K562 (cell line): ENCODE measurements around the gene APOL3. TPM values are rescaled to one million over a fixed set of nuclear protein-coding genes. Genes with fewer than 3 reads are reported as not detected.

Source experiments
- BACH1 ChIP-seq: fragments of 200-800 bp; sonication (Bioruptor generic); IDR thresholded peaks from 2 replicates; pipeline ENCODE4 v1.6.1; 2016; ENCODE audit warnings: missing genetic modification characterization, missing compliant biosample characterization
- CREBBP ChIP-seq: IDR thresholded peaks from one replicate; pipeline ENCODE4 v1.6.1; 2012; ENCODE audit warnings: low read depth, mild to moderate bottlenecking, control low read depth, inconsistent platforms, low read length
- GTF2B ChIP-seq: IDR thresholded peaks from 2 replicates; pipeline ENCODE4 v1.6.1; 2011; ENCODE audit not compliant: insufficient read length; ENCODE audit errors: extremely low read depth
- MAZ ChIP-seq, 2 experiments: fragments of 450-650 bp in 1 of 2; sonication (generic) in 1 of 2; formaldehyde crosslinking; IDR thresholded peaks in 1 of 2; conservative IDR thresholded peaks in 1 of 2; 2 replicates each; pipeline versions ENCODE4 v1.4.0 to v1.5.0; 2020; ENCODE audit warnings: mild to moderate bottlenecking in 1 of 2, missing genetic modification reagents in 1 of 2
- RFX7 ChIP-seq: fragments of 250-450 bp; sonication (Bioruptor Pico); IDR thresholded peaks from 2 replicates; pipeline ENCODE4 v1.5.1; 2021; ENCODE audit warnings: mild to moderate bottlenecking
- SLC30A9 ChIP-seq: fragments of 250-450 bp; sonication (Bioruptor Pico); IDR thresholded peaks from 2 replicates; pipeline ENCODE4 v1.8.0; 2022; ENCODE audit warnings: mild to moderate bottlenecking, moderate library complexity
- SMC3 ChIP-seq: conservative IDR thresholded peaks from 2 replicates; pipeline ENCODE4 v1.6.1; 2011; ENCODE audit warnings: low read depth, low read length, improper control_type of control experiment; ENCODE audit not compliant: insufficient read depth
- ZKSCAN3 ChIP-seq: fragments of 250-450 bp; sonication (Bioruptor Pico); IDR thresholded peaks from 2 replicates; pipeline ENCODE4 v1.4.0; 2020
- polyA plus RNA-seq, 8 experiments: library from polyadenylated mRNA; depleted of rRNA in 4 of 8; stranded (reverse) in 5 of 8; unstranded in 3 of 8; fragments of >200 nt; fragmentation: Nextera tagmentation in 2 of 8; fragmentation: Illumina TruSeq in 1 of 8; extraction: Ambion mirVana in 2 of 8; extraction: Trizol in 1 of 8; gene quantifications; 2 replicates each; pipeline versions ENCODE4 v1.2.1 to v1.2.3, GENCODE V29; 2011 to 2014; ENCODE audit warnings: inconsistent platforms in 1 of 8, missing spikeins in 1 of 8
- total RNA-seq, 7 experiments: library from RNA; depleted of rRNA in 6 of 7; stranded (reverse); fragments of >200 nt in 6 of 7; fragmentation: Illumina TruSeq in 2 of 7; extraction: Trizol in 2 of 7; gene quantifications; 2 replicates each; pipeline versions ENCODE4 v1.2.1 to v1.2.3, GENCODE V29; 2011 to 2021; ENCODE audit warnings: low replicate concordance in 1 of 7
- TF ChIP-seq, protein P1 (sequence below): fragments of 200-600 bp; sonication (generic); IDR thresholded peaks from one replicate; pipeline ENCODE4 v1.6.1; 2012; ENCODE audit warnings: mild to moderate bottlenecking, low read depth, low read length, inconsistent platforms
- TF ChIP-seq, protein P2 (sequence below): fragments of 250-450 bp; sonication (Bioruptor Pico); IDR thresholded peaks from 2 replicates; pipeline ENCODE4 v1.4.0; 2020; ENCODE audit warnings: mild to moderate bottlenecking, moderate library complexity

The APOL3 gene
- total and polyA plus RNA-seq, 9 of the 15 experiments (the other 6 are each of a cell fraction or from before 2014, with no cell fraction given): 0.25 to 1.1 (median 0.56) TPM; not detected in 1

DNA sequence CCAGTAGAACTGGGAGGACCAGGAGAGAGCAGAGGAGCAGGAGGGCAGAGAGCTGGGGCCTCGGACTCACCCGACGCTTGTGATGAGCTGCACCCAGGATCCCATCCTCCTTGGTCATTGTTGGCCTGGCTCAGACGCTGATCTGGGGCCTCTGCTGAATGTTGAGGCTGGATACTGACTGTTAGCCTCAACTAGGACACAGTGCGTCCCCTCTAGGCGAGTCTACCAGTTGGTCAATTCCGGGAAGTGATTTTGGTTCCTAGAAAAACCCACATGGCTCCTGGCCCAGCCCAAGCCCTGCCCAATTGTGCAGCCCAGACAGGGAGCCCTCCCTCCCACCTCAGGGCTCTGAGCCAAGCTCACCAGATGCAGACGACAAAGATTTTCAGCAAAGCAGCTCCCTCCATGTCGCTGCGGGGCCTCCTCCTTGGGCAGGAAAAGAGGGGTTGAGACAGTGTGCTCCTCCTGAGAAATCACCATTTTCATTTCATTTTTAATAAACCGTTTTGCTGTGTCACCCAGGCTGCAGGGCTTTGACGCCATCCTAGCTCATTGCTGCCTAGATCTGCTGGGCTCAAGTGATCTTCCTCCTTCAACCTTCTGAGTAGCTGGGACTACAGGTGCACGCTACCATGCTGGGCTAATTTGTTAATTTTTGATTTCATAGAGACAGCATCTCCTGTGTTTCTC lies 41.2 kb upstream of the APOL3 start, which contains the start of gene APOL4 (continued):
- TF ChIP-seq, protein P1, sequence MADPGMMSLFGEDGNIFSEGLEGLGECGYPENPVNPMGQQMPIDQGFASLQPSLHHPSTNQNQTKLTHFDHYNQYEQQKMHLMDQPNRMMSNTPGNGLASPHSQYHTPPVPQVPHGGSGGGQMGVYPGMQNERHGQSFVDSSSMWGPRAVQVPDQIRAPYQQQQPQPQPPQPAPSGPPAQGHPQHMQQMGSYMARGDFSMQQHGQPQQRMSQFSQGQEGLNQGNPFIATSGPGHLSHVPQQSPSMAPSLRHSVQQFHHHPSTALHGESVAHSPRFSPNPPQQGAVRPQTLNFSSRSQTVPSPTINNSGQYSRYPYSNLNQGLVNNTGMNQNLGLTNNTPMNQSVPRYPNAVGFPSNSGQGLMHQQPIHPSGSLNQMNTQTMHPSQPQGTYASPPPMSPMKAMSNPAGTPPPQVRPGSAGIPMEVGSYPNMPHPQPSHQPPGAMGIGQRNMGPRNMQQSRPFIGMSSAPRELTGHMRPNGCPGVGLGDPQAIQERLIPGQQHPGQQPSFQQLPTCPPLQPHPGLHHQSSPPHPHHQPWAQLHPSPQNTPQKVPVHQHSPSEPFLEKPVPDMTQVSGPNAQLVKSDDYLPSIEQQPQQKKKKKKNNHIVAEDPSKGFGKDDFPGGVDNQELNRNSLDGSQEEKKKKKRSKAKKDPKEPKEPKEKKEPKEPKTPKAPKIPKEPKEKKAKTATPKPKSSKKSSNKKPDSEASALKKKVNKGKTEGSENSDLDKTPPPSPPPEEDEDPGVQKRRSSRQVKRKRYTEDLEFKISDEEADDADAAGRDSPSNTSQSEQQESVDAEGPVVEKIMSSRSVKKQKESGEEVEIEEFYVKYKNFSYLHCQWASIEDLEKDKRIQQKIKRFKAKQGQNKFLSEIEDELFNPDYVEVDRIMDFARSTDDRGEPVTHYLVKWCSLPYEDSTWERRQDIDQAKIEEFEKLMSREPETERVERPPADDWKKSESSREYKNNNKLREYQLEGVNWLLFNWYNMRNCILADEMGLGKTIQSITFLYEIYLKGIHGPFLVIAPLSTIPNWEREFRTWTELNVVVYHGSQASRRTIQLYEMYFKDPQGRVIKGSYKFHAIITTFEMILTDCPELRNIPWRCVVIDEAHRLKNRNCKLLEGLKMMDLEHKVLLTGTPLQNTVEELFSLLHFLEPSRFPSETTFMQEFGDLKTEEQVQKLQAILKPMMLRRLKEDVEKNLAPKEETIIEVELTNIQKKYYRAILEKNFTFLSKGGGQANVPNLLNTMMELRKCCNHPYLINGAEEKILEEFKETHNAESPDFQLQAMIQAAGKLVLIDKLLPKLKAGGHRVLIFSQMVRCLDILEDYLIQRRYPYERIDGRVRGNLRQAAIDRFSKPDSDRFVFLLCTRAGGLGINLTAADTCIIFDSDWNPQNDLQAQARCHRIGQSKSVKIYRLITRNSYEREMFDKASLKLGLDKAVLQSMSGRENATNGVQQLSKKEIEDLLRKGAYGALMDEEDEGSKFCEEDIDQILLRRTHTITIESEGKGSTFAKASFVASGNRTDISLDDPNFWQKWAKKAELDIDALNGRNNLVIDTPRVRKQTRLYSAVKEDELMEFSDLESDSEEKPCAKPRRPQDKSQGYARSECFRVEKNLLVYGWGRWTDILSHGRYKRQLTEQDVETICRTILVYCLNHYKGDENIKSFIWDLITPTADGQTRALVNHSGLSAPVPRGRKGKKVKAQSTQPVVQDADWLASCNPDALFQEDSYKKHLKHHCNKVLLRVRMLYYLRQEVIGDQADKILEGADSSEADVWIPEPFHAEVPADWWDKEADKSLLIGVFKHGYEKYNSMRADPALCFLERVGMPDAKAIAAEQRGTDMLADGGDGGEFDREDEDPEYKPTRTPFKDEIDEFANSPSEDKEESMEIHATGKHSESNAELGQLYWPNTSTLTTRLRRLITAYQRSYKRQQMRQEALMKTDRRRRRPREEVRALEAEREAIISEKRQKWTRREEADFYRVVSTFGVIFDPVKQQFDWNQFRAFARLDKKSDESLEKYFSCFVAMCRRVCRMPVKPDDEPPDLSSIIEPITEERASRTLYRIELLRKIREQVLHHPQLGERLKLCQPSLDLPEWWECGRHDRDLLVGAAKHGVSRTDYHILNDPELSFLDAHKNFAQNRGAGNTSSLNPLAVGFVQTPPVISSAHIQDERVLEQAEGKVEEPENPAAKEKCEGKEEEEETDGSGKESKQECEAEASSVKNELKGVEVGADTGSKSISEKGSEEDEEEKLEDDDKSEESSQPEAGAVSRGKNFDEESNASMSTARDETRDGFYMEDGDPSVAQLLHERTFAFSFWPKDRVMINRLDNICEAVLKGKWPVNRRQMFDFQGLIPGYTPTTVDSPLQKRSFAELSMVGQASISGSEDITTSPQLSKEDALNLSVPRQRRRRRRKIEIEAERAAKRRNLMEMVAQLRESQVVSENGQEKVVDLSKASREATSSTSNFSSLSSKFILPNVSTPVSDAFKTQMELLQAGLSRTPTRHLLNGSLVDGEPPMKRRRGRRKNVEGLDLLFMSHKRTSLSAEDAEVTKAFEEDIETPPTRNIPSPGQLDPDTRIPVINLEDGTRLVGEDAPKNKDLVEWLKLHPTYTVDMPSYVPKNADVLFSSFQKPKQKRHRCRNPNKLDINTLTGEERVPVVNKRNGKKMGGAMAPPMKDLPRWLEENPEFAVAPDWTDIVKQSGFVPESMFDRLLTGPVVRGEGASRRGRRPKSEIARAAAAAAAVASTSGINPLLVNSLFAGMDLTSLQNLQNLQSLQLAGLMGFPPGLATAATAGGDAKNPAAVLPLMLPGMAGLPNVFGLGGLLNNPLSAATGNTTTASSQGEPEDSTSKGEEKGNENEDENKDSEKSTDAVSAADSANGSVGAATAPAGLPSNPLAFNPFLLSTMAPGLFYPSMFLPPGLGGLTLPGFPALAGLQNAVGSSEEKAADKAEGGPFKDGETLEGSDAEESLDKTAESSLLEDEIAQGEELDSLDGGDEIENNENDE: no peak
- peak in 1 of 2 experiments; percentile 58; a peak in 2 of 4 replicates for TF ChIP-seq MAZ (CRISPR knock-in tag; conservative IDR thresholded peaks at IDR 0.05 in 1 of 2, IDR thresholded peaks at IDR 0.05 in 1 of 2)
- no peak for TF ChIP-seq SLC30A9 (CRISPR knock-in tag)
- no peak for TF ChIP-seq GTF2B
- TF ChIP-seq RFX7 (CRISPR knock-in tag): no peak
- TF ChIP-seq, protein P2, sequence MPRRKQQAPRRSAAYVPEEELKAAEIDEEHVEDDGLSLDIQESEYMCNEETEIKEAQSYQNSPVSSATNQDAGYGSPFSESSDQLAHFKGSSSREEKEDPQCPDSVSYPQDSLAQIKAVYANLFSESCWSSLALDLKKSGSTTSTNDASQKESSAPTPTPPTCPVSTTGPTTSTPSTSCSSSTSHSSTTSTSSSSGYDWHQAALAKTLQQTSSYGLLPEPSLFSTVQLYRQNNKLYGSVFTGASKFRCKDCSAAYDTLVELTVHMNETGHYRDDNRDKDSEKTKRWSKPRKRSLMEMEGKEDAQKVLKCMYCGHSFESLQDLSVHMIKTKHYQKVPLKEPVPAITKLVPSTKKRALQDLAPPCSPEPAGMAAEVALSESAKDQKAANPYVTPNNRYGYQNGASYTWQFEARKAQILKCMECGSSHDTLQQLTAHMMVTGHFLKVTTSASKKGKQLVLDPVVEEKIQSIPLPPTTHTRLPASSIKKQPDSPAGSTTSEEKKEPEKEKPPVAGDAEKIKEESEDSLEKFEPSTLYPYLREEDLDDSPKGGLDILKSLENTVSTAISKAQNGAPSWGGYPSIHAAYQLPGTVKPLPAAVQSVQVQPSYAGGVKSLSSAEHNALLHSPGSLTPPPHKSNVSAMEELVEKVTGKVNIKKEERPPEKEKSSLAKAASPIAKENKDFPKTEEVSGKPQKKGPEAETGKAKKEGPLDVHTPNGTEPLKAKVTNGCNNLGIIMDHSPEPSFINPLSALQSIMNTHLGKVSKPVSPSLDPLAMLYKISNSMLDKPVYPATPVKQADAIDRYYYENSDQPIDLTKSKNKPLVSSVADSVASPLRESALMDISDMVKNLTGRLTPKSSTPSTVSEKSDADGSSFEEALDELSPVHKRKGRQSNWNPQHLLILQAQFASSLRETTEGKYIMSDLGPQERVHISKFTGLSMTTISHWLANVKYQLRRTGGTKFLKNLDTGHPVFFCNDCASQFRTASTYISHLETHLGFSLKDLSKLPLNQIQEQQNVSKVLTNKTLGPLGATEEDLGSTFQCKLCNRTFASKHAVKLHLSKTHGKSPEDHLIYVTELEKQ (CRISPR knock-in tag): no peak
- TF ChIP-seq ZKSCAN3 (CRISPR knock-in tag): no peak
- no peak for TF ChIP-seq BACH1 (tag)
- TF ChIP-seq CREBBP: no peak
- no peak for TF ChIP-seq SMC3
